Activated gamma-delta T cell treated with anti-CD3 and anti-CD28 coated beads, Interleukin-2, amount 50 U/mL, for 16 hours (primary cell): Measurements from ENCODE around the gene CDK11A.
"Not testable (repeated sequence)": the region's sequence is repeated elsewhere in the genome, so short reads cannot be mapped to it uniquely, and the experiment has no call there.

Experiments
- DNase-seq: peaks from one replicate; pipeline ENCODE4 v3.0.0-alpha.2; 2020; ENCODE audit warnings: low read depth

CDK11A gene

GRCh38 chr1:1662392-1662791 lies 61.8 kb downstream of the CDK11A start:
- not testable (repeated sequence) for DNase-seq

DNA sequence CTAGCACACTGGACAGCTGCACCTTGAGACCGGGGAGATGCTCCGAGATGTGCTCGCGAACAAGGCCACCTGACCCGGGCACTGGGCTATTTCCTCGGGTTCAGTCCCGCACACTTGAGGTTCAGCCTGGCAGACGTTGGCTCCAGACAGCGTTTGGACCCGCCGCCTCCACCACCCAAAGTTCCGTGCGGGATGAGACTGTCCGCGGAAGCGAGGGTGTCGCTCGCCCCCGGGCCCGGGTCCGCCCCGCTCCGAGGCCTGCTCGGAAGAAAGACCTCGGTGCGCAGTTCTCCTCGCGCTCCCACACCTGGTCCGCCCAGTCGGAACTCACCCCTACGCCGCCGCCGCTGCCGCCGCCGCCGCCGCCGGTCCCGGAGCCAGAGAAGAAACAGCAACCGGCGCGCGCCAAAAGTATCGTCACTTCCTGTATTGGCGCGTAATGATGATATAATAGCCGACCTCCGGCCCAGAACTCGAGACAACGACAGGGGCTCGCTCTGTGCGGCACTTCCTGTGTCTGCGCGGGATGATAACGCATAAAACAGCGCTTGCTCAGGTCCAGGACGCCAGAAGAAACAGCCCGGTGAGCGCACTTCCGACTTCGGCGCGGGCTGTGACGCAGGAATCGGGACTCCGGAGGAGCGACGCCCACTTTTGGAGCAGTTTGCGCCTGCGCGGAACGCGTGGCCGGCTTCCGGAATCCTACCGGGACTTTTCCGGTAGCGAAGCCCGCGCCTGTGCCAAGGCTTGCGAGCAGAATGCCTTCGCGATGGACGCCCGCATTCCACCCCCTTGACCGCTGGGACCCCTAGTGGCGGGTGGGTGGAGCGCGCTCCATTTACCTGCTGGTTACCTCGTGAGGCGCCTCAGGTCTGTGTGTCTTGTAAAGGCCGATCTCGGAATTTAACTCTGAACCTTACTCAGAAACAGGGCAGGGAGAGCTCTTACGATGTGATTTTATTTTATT lies 65.3 kb downstream of the CDK11A start, which contains the start of gene CDK11B:
CDK11B (minus strand) TSS at position 422 of the 967 bp plus-strand sequence. CDS start 1,519 bp downstream, outside the sequence.
- peak; percentile 91 for DNase-seq
